PFSK-1 (cell line): ENCODE results near the gene CPOX.

Experiments used
- POLR2AphosphoS5 ChIP-seq: IDR thresholded peaks from 2 replicates; pipeline ENCODE4 v1.6.1; 2012; ENCODE audit warnings: low read depth, mild to moderate bottlenecking, control low read depth, low read length, moderate library complexity
- REST ChIP-seq, 2 experiments: IDR thresholded peaks; 2 replicates each; pipeline versions ENCODE4 v1.6.1 to v1.8.0; 2011 to 2012; ENCODE audit warnings: low read depth in 2 of 2, low read length in 2 of 2, control low read depth in 1 of 2, inconsistent platforms in 1 of 2, mild to moderate bottlenecking in 1 of 2, moderate library complexity in 1 of 2; ENCODE audit not compliant: insufficient read depth in 1 of 2
- TAF1 ChIP-seq: IDR thresholded peaks from 2 replicates; pipeline ENCODE4 v1.6.1; 2012; ENCODE audit warnings: low read length, control low read depth, borderline replicate concordance; ENCODE audit not compliant: insufficient read depth

- no peak for TF ChIP-seq REST (IDR thresholded peaks at IDR 0.05; ENCODE audit: insufficient read depth in 1 of 2, low read depth in 2 of 2, low read length in 2 of 2)
- no peak for TF ChIP-seq TAF1
- TF ChIP-seq POLR2AphosphoS5 = no peak
These were observed 29.0 kb downstream of the CPOX start for GRCh38 chr3:98564282-98565005.
